Measurements from ENCODE around the gene SLC12A8. TPM values are rescaled to one million over a fixed set of nuclear protein-coding genes. Genes with fewer than 3 reads are reported as not detected.
A peak's percentile ranks its signal among the peaks of the same experiment; 100 is the strongest.

Gene SLC12A8
- total and polyA plus RNA-seq, 10 of the 15 experiments (the other 5 are each of a cell fraction or from before 2014, with no cell fraction given) = 2.5 to 71.6 (median 50.1) TPM

DNA sequence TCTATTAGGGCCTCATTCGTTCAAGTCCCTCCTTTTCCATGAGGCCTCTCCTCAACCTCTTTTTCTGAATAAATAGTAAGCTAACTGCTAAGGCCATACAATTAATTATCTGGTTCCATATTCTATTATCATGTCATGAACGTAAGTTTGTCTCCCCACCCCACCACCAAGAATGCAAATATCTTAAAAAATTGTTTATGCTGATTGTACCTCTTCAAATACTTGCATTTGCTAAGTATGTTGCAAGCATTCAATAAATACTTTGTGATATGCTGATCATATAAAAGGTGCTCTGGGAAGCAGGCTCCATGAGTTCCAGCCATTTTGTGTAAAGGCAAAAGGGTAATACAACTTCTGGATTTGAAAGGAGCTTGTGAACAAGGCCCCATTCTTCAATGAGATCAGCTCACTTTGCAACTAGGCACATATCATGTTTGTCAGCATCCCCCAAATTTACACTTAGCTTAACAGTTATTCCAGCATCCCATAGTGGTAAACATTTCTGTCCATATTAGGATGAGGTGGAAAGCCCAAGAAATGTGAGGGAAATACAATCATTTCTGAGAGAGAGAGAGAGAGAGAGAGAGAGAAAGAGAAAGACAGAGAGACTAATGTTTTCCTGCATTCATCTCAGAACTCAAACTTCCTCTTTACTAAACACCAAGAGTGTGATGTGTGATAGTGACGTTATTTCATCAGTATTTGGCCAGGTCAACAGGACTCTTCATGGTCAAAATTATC lies 33.2 kb downstream of the SLC12A8 start:
- H3K27me3 ChIP-seq (replicated peaks in 1 of 2; ENCODE audit: control insufficient read depth in 2 of 2, insufficient read depth in 2 of 2, low read length in 1 of 2) = no peaks in the 10 kb centered on the region
- peak overlapping the region; percentile 61 for H3K27ac ChIP-seq (ENCODE audit: control insufficient read depth, insufficient read depth)
- no peaks in the 10 kb centered on the region; the same call in 1 of the 3 replicates for H3K9me3 ChIP-seq (replicated peaks; ENCODE audit: control insufficient read depth, insufficient read depth, low read length)
- WGBS (ENCODE audit: insufficient coverage, insufficient replicate concordance, low lambda C conversion rate, missing lambda C conversion rate) = 42% methylated on average over 3 of the region's 3 CpGs
- SMC1A ChIA-PET (ENCODE audit: uncharacterized antibody, unreplicated experiment) = interaction anchor here (0.6 to 2.4 kb wide), 23 partner anchors 9 to 255 kb away, joined by 3 to 9 read pairs (median 4); partner anchors contain the start of gene MUC13
- no peaks in the 10 kb centered on the region for H4K20me1 ChIP-seq (ENCODE audit: control insufficient read depth, insufficient read depth)
- no TSS peak for BruUV-seq (replicated peaks)
- FAIRE-seq = peak; percentile 91
- no peaks in the 10 kb centered on the region for H3K36me3 ChIP-seq (ENCODE audit: control insufficient read depth in 2 of 2, insufficient read depth in 2 of 2, low read length in 1 of 2)
- no peak overlapping the region for H3K4me3 ChIP-seq
- H3K4me1 ChIP-seq (ENCODE audit: control insufficient read depth, insufficient read depth, low read length) = peaks cover 8% of the 10 kb centered on the region
- POLR2A ChIA-PET = interaction anchor here (0.6 to 2.4 kb wide), 9 partner anchors 9 to 334 kb away, joined by 3 to 7 read pairs (median 4); no protein-coding TSS in a partner anchor
- no peak overlapping the region for H3K9ac ChIP-seq (ENCODE audit: control insufficient read depth, insufficient read depth, low read length)
- CTCF ChIA-PET = interaction anchor here (0.7 to 1.9 kb wide), 7 partner anchors 9 to 407 kb away, joined by 3 to 14 read pairs (median 3); no protein-coding TSS in a partner anchor
- ATAC-seq = peak; percentile 98
- H3K4me2 ChIP-seq (ENCODE audit: control insufficient read depth, insufficient read depth) = peak overlapping the region; percentile 7; the same call in 1 of the 2 replicates
- intact Hi-C loops (cut with micrococcal nuclease; ENCODE audit: unreplicated experiment) (no loop called here), in situ Hi-C loops (cut with MboI) (no loop called here)
- peak overlapping the region; percentile 53 for H2AFZ ChIP-seq (ENCODE audit: control insufficient read depth, low read depth, low read length)
- no peak for DNase-seq (ENCODE audit: low read depth, low spot score)
- no peaks in the 10 kb centered on the region for H3K79me2 ChIP-seq (ENCODE audit: control insufficient read depth, insufficient read depth, low read length)
- RAD21 ChIA-PET (ENCODE audit: unreplicated experiment) = interaction anchor here (0.8 to 2.8 kb wide), 7 partner anchors 8 to 249 kb away, joined by 3 to 21 read pairs (median 3); no protein-coding TSS in a partner anchor
- TF ChIP-seq SREBF1 (IDR thresholded peaks at IDR 0.05; ENCODE audit: low read length) = no peak
- 0 out of 2 replicates have a peak, but pooled peaks have one; percentile 15 for TF ChIP-seq GABPA (IDR thresholded peaks at IDR 0.05; ENCODE audit: low read depth)
- TF ChIP-seq ATF7 (IDR thresholded peaks at IDR 0.05; ENCODE audit: low read depth) = peak; percentile 93
- TF ChIP-seq HDGF (IDR thresholded peaks at IDR 0.05) = peak; percentile 54; the same call in 1 of the 2 replicates
- TF ChIP-seq, protein P1, sequence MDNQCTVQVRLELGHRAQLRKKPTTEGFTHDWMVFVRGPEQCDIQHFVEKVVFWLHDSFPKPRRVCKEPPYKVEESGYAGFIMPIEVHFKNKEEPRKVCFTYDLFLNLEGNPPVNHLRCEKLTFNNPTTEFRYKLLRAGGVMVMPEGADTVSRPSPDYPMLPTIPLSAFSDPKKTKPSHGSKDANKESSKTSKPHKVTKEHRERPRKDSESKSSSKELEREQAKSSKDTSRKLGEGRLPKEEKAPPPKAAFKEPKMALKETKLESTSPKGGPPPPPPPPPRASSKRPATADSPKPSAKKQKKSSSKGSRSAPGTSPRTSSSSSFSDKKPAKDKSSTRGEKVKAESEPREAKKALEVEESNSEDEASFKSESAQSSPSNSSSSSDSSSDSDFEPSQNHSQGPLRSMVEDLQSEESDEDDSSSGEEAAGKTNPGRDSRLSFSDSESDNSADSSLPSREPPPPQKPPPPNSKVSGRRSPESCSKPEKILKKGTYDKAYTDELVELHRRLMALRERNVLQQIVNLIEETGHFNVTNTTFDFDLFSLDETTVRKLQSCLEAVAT (IDR thresholded peaks at IDR 0.05) = no peak
- TF ChIP-seq ATF2 (IDR thresholded peaks at IDR 0.05; ENCODE audit: low read length) = peak; percentile 83
- no peak for TF ChIP-seq TBL1XR1 (IDR thresholded peaks at IDR 0.05; ENCODE audit: low read depth, low read length)
- TF ChIP-seq PAX5 (IDR thresholded peaks at IDR 0.05; ENCODE audit: borderline replicate concordance, low read depth, low read length) = 0 out of 2 replicates have a peak, but pooled peaks have one; percentile 25
- peak; percentile 77 for TF ChIP-seq NBN (IDR thresholded peaks at IDR 0.05)
- peak; percentile 61; the same call in 1 of the 2 replicates for TF ChIP-seq NFIC (IDR thresholded peaks at IDR 0.05; ENCODE audit: low read depth, low read length)
- no peak for TF ChIP-seq RBBP5 (conservative IDR thresholded peaks at IDR 0.05)
- peak; percentile 82 for TF ChIP-seq CREB1 (IDR thresholded peaks at IDR 0.05; ENCODE audit: low read depth)
- no peak for TF ChIP-seq NFYB (IDR thresholded peaks at IDR 0.05; ENCODE audit: insufficient read depth, low read depth, low read length)
- TF ChIP-seq POLR2AphosphoS2 (IDR thresholded peaks at IDR 0.05; ENCODE audit: low read depth, low read length) = no peak
- no peak for TF ChIP-seq KLF5 (IDR thresholded peaks at IDR 0.05; ENCODE audit: partially characterized antibody)
- TF ChIP-seq JUNB (IDR thresholded peaks at IDR 0.05) = peak; percentile 68; the same call in 1 of the 2 replicates
- peak; percentile 40 for TF ChIP-seq ZZZ3 (IDR thresholded peaks at IDR 0.05; ENCODE audit: control insufficient read depth, insufficient read length, low read depth)
- peak; percentile 79 for TF ChIP-seq IKZF1 (conservative IDR thresholded peaks at IDR 0.05)
- TF ChIP-seq DPF2 (IDR thresholded peaks at IDR 0.05) = peak; percentile 77
- TF ChIP-seq MTA2 (IDR thresholded peaks at IDR 0.05; ENCODE audit: low read depth) = peak; percentile 80
- TF ChIP-seq RELB (IDR thresholded peaks at IDR 0.05; ENCODE audit: low read depth) = peak; percentile 52; the same call in 1 of the 2 replicates
- no peak for TF ChIP-seq LARP7 (IDR thresholded peaks at IDR 0.05)
